Brain microvascular endothelial cell (primary cell): Measurements from ENCODE around the gene VILL.

Experiments
- DNase-seq: peaks from one replicate; pipeline ENCODE4 v3.0.0-alpha.2; 2020
- H3K27ac ChIP-seq: fragments of 250-450 bp; sonication (Bioruptor Pico); 2 replicates; pipeline ENCODE4 v1.5.1; 2020; ENCODE audit warnings: mild to moderate bottlenecking, moderate library complexity
- H3K27me3 ChIP-seq: fragments of 250-450 bp; sonication (Bioruptor Pico); replicated peaks from 2 replicates; pipeline ENCODE4 v1.5.1; 2020; ENCODE audit warnings: mild to moderate bottlenecking
- H3K36me3 ChIP-seq: fragments of 250-450 bp; sonication (Bioruptor Pico); replicated peaks from 2 replicates; pipeline ENCODE4 v1.5.1; 2020; ENCODE audit warnings: mild to moderate bottlenecking
- H3K4me3 ChIP-seq: 2 replicates; pipeline ENCODE4 v1.5.1; 2011; ENCODE audit warnings: low read depth, mild to moderate bottlenecking, control low read depth, low read length, moderate library complexity
- CTCF ChIP-seq: IDR thresholded peaks from 2 replicates; pipeline ENCODE4 v1.5.1; 2011; ENCODE audit warnings: low read depth, mild to moderate bottlenecking, moderate library complexity, low read length, control low read depth, inconsistent platforms; ENCODE audit errors: missing control alignments
- in situ Hi-C: cut with HindIII; loops from 2 replicates; pipeline ENCODE4 v1.10.0; 2017; ENCODE audit warnings: low sequenced_read_pairs, low pct_ligation_motif_present

VILL gene

GRCh38 chr3:37956723-37957538 lies 33.7 kb upstream of the VILL start:
- in situ Hi-C loops: no loop called here
- H3K4me3 ChIP-seq: no peak overlapping the region
- TF ChIP-seq CTCF: no peak
- no peaks in the 10 kb centered on the region for H3K36me3 ChIP-seq
- no peak for DNase-seq
- no peak overlapping the region for H3K27ac ChIP-seq
- H3K27me3 ChIP-seq: no peaks in the 10 kb centered on the region

- no peaks in the 10 kb centered on the region for H3K36me3 ChIP-seq
- no peak for DNase-seq
- TF ChIP-seq CTCF: no peak
- no peaks in the 10 kb centered on the region for H3K27me3 ChIP-seq
- in situ Hi-C loops: no loop called here
- no peak overlapping the region for H3K4me3 ChIP-seq
- no peak overlapping the region for H3K27ac ChIP-seq
Observed at GRCh38 chr3:37957539-37957936, 33.0 kb upstream of the VILL start.

GRCh38 chr3:37961622-37962431 lies 28.8 kb upstream of the VILL start:
- DNase-seq: no peak
- H3K27ac ChIP-seq: no peak overlapping the region

GRCh38 chr3:37963016-37963415 lies 27.6 kb upstream of the VILL start:
- Histone ChIP-seq H3K36me3 (no peaks in the 10 kb centered on the region), H3K27me3 (no peaks in the 10 kb centered on the region), H3K4me3 (no peak overlapping the region), H3K27ac (no peak overlapping the region)
- in situ Hi-C loops: no loop called here
- no peak for DNase-seq
- TF ChIP-seq CTCF: no peak

More at GRCh38 chr3:37961622-37962431, 28.8 kb upstream of the VILL start:
- in situ Hi-C loops: no loop called here
- H3K4me3 ChIP-seq: no peak overlapping the region
- H3K36me3 ChIP-seq: no peaks in the 10 kb centered on the region
- H3K27me3 ChIP-seq: no peaks in the 10 kb centered on the region
- TF ChIP-seq CTCF: no peak

- no peak overlapping the region for H3K27ac ChIP-seq
- no peaks in the 10 kb centered on the region for H3K36me3 ChIP-seq
- no peak for DNase-seq
- no peak overlapping the region for H3K4me3 ChIP-seq
- no peaks in the 10 kb centered on the region for H3K27me3 ChIP-seq
- in situ Hi-C loops: no loop called here
- no peak for TF ChIP-seq CTCF
Observed at GRCh38 chr3:37963635-37964034, 27.0 kb upstream of the VILL start.
